Measurements from ENCODE around the gene MCEMP1. TPM values are rescaled to one million over a fixed set of nuclear protein-coding genes. Genes with fewer than 3 reads are reported as not detected.

MCEMP1 gene
- total RNA-seq, 1 experiment from 2014 or later = 0.44 TPM

GRCh38 chr19:7637374-7638256 lies 39.3 kb upstream of the MCEMP1 start:
- intact Hi-C loops (cut with micrococcal nuclease) = no loop called here
- TF ChIP-seq CTCF (IDR thresholded peaks at IDR 0.05; ENCODE audit: unreplicated experiment) = no peak

GRCh38 chr19:7638802-7639465 lies 38.0 kb upstream of the MCEMP1 start:
- Mint-ChIP-seq H3K27me3 (ENCODE audit: insufficient read depth, unreplicated experiment) (no peaks in the 10 kb centered on the region), H3K9me3 (ENCODE audit: unreplicated experiment) (no peaks in the 10 kb centered on the region), H3K4me1 (ENCODE audit: insufficient read depth, unreplicated experiment) (peaks cover 5% of the 10 kb centered on the region), H3K27ac (ENCODE audit: low read depth, unreplicated experiment) (no peak overlapping the region), H3K36me3 (ENCODE audit: insufficient read depth, unreplicated experiment) (peaks cover 12% of the 10 kb centered on the region), H3K4me3 (ENCODE audit: unreplicated experiment) (peak overlapping the region; percentile 36)
- DNase-seq (ENCODE audit: unreplicated experiment) = no peak
- CTCF ChIA-PET = interaction anchor here (0.6 to 1.4 kb wide), 3 partner anchors 12 to 110 kb away, joined by 3 to 5 read pairs (median 4); partner anchors contain the start of gene TRAPPC5
- intact Hi-C loops (cut with micrococcal nuclease) = no loop called here
- BruUV-seq (replicated peaks) = no TSS peak
- POLR2A ChIA-PET = interaction anchor here (1.7 to 2.3 kb wide), 3 partner anchors 9 to 71 kb away, joined by 6 to 9 read pairs (median 7); partner anchors contain the start of genes PET100 and XAB2
- no peak for TF ChIP-seq CTCF (IDR thresholded peaks at IDR 0.05; ENCODE audit: unreplicated experiment)

More at GRCh38 chr19:7637374-7638256, 39.3 kb upstream of the MCEMP1 start:
- Mint-ChIP-seq H3K4me3 (ENCODE audit: unreplicated experiment) (peak overlapping the region; percentile 80), H3K4me1 (ENCODE audit: insufficient read depth, unreplicated experiment) (peaks cover 5% of the 10 kb centered on the region), H3K36me3 (ENCODE audit: insufficient read depth, unreplicated experiment) (peaks cover 7% of the 10 kb centered on the region), H3K27ac (ENCODE audit: low read depth, unreplicated experiment) (peak overlapping the region; percentile 90), H3K27me3 (ENCODE audit: insufficient read depth, unreplicated experiment) (no peaks in the 10 kb centered on the region), H3K9me3 (ENCODE audit: unreplicated experiment) (no peaks in the 10 kb centered on the region)
- CTCF ChIA-PET = interaction anchor here (0.6 to 1.6 kb wide), 6 partner anchors 13 to 281 kb away, joined by 3 to 10 read pairs (median 4); partner anchors contain the start of gene TRAPPC5
- DNase-seq (ENCODE audit: unreplicated experiment) = peak; percentile 13
- POLR2A ChIA-PET = interaction anchor here (0.7 to 2.3 kb wide), 8 partner anchors 8 to 105 kb away, joined by 3 to 10 read pairs (median 5); partner anchors contain the start of genes PET100 and XAB2
- TSS peak; percentile 27 for BruUV-seq (replicated peaks)

GRCh38 chr19:7639863-7640348 lies 37.0 kb upstream of the MCEMP1 start:
- ChIA-PET POLR2A (no interaction called here), CTCF (no interaction called here)
- Mint-ChIP-seq H3K4me3 (ENCODE audit: unreplicated experiment) (no peak overlapping the region), H3K4me1 (ENCODE audit: insufficient read depth, unreplicated experiment) (peaks cover 5% of the 10 kb centered on the region), H3K36me3 (ENCODE audit: insufficient read depth, unreplicated experiment) (peaks cover 12% of the 10 kb centered on the region), H3K27ac (ENCODE audit: low read depth, unreplicated experiment) (no peak overlapping the region), H3K27me3 (ENCODE audit: insufficient read depth, unreplicated experiment) (no peaks in the 10 kb centered on the region), H3K9me3 (ENCODE audit: unreplicated experiment) (no peaks in the 10 kb centered on the region)
- intact Hi-C loops (cut with micrococcal nuclease) = no loop called here
- BruUV-seq (replicated peaks) = no TSS peak
- TF ChIP-seq CTCF (IDR thresholded peaks at IDR 0.05; ENCODE audit: unreplicated experiment) = no peak
- no peak for DNase-seq (ENCODE audit: unreplicated experiment)

- peaks cover 12% of the 10 kb centered on the region for H3K36me3 Mint-ChIP-seq (ENCODE audit: insufficient read depth, unreplicated experiment)
- no peak overlapping the region for H3K4me3 Mint-ChIP-seq (ENCODE audit: unreplicated experiment)
- H3K9me3 Mint-ChIP-seq (ENCODE audit: unreplicated experiment) = no peaks in the 10 kb centered on the region
- intact Hi-C loops (cut with micrococcal nuclease) = no loop called here
- peaks cover 5% of the 10 kb centered on the region for H3K4me1 Mint-ChIP-seq (ENCODE audit: insufficient read depth, unreplicated experiment)
- ChIA-PET CTCF (interaction anchor here (0.5 to 2.0 kb wide), 4 partner anchors 10 to 263 kb away, joined by 3 to 11 read pairs (median 4); no protein-coding TSS in a partner anchor), POLR2A (no interaction called here)
- no peak overlapping the region for H3K27ac Mint-ChIP-seq (ENCODE audit: low read depth, unreplicated experiment)
- TF ChIP-seq CTCF (IDR thresholded peaks at IDR 0.05; ENCODE audit: unreplicated experiment) = no peak
- no peak for DNase-seq (ENCODE audit: unreplicated experiment)
- H3K27me3 Mint-ChIP-seq (ENCODE audit: insufficient read depth, unreplicated experiment) = no peaks in the 10 kb centered on the region
- BruUV-seq (replicated peaks) = no TSS peak
Observed at GRCh38 chr19:7640803-7641202, 36.1 kb upstream of the MCEMP1 start.

Data from MCF 10A (cell line).